K562 (cell line): Measurements from ENCODE around the gene ZNF74. TPM values are rescaled to one million over a fixed set of nuclear protein-coding genes. Genes with fewer than 3 reads are reported as not detected.
A peak's percentile ranks its signal among the peaks of the same experiment; 100 is the strongest.

ENCODE experiments used
- ARHGAP35 ChIP-seq: fragments of 450-650 bp; IDR thresholded peaks from 2 replicates; pipeline ENCODE4 v1.6.1; 2018; ENCODE audit not compliant: partially characterized antibody
- CTBP1 ChIP-seq: fragments of 450-650 bp; IDR thresholded peaks from 2 replicates; pipeline ENCODE4 v1.6.1; 2016; ENCODE audit warnings: borderline replicate concordance
- FOXJ3 ChIP-seq: sonication (generic); formaldehyde crosslinking; IDR thresholded peaks from 2 replicates; pipeline ENCODE4 v1.4.0; 2020; ENCODE audit warnings: mild to moderate bottlenecking, missing genetic modification reagents
- GTF2F1 ChIP-seq: IDR thresholded peaks from 2 replicates; pipeline ENCODE4 v1.6.1; 2011; ENCODE audit warnings: low read depth, low read length, improper control_type of control experiment
- HDAC3 ChIP-seq: fragments of 450-650 bp; IDR thresholded peaks from 2 replicates; pipeline ENCODE4 v1.6.1; 2018; ENCODE audit warnings: borderline replicate concordance, mild to moderate bottlenecking, moderate library complexity; ENCODE audit not compliant: partially characterized antibody
- HMG20A ChIP-seq: fragments of 450-650 bp; formaldehyde crosslinking; conservative IDR thresholded peaks from 2 replicates; pipeline ENCODE4 v1.4.0; 2020; ENCODE audit warnings: mild to moderate bottlenecking, mixed read lengths
- KAT8 ChIP-seq: fragments of 450-650 bp; IDR thresholded peaks from 2 replicates; pipeline ENCODE4 v1.6.1; 2016; ENCODE audit warnings: low read depth, mild to moderate bottlenecking
- KDM4B ChIP-seq, 2 experiments: fragments of 450-650 bp in 1 of 2; sonication (generic) in 1 of 2; IDR thresholded peaks; 2 replicates each; pipeline ENCODE4 v1.6.1; 2016 to 2017; ENCODE audit warnings: borderline replicate concordance in 2 of 2, antibody characterized with exemption in 1 of 2, low read depth in 1 of 2, mild to moderate bottlenecking in 1 of 2
- LCOR ChIP-seq: sonication (generic); formaldehyde crosslinking; IDR thresholded peaks from 2 replicates; pipeline ENCODE4 v1.8.0; 2022; ENCODE audit warnings: mild to moderate bottlenecking, missing genetic modification reagents
- MTA1 ChIP-seq: fragments of 450-650 bp; IDR thresholded peaks from 2 replicates; pipeline ENCODE4 v1.6.1; 2017; ENCODE audit warnings: borderline replicate concordance
- MYBL2 ChIP-seq, 2 experiments: fragments of 450-650 bp in 1 of 2; sonication (generic) in 1 of 2; formaldehyde crosslinking in 1 of 2; IDR thresholded peaks; 2 replicates each; pipeline versions ENCODE4 v1.6.1 to v1.8.1; 2017 to 2022; ENCODE audit warnings: borderline replicate concordance in 1 of 2, inconsistent platforms in 1 of 2, low read depth in 1 of 2, mild to moderate bottlenecking in 1 of 2, missing genetic modification reagents in 1 of 2, moderate library complexity in 1 of 2
- NR3C1 ChIP-seq: sonication (generic); formaldehyde crosslinking; IDR thresholded peaks from 2 replicates; pipeline ENCODE4 v1.8.1; 2022; ENCODE audit warnings: missing genetic modification reagents
- POLR2B ChIP-seq: fragments of 450-650 bp; IDR thresholded peaks from 2 replicates; pipeline ENCODE4 v1.6.1; 2018; ENCODE audit warnings: low read depth; ENCODE audit not compliant: partially characterized antibody
- PYGO2 ChIP-seq: fragments of 450-650 bp; IDR thresholded peaks from 2 replicates; pipeline ENCODE4 v1.6.1; 2016; ENCODE audit warnings: mild to moderate bottlenecking, missing genetic modification characterization, moderate library complexity, missing compliant biosample characterization
- RAD21 ChIP-seq, 2 experiments: fragments of 250-450 bp in 1 of 2; fragments of 450-650 bp in 1 of 2; sonication (Bioruptor Pico) in 1 of 2; formaldehyde crosslinking in 1 of 2; IDR thresholded peaks in 1 of 2; conservative IDR thresholded peaks in 1 of 2; 2 replicates each; pipeline versions ENCODE4 v1.4.0 to v1.8.0; 2020 to 2022; ENCODE audit warnings: mild to moderate bottlenecking in 2 of 2, moderate library complexity in 1 of 2
- RBM25 ChIP-seq: fragments of 200-400 bp; formaldehyde crosslinking; IDR thresholded peaks from 2 replicates; pipeline ENCODE4 v1.6.1; 2018; ENCODE audit warnings: low read length, low read depth, moderate library complexity; ENCODE audit not compliant: severe bottlenecking
- TRIM28 ChIP-seq: fragments of 450-650 bp; IDR thresholded peaks from 2 replicates; pipeline ENCODE4 v1.6.1; 2017
- ZC3H8 ChIP-seq: fragments of 450-650 bp; IDR thresholded peaks from 2 replicates; pipeline ENCODE4 v1.6.1; 2017
- ZNF146 ChIP-seq: IDR thresholded peaks from one replicate; pipeline ENCODE4 v1.6.1; 2018; ENCODE audit warnings: missing compliant biosample characterization; ENCODE audit not compliant: unreplicated experiment
- ZNF408 ChIP-seq: fragments of 250-450 bp; sonication (Bioruptor Pico); IDR thresholded peaks from 2 replicates; pipeline ENCODE4 v1.4.0; 2020; ENCODE audit warnings: low read depth, mild to moderate bottlenecking, moderate library complexity
- ZNF644 ChIP-seq: fragments of 200-800 bp; sonication (Bioruptor generic); IDR thresholded peaks from 2 replicates; pipeline ENCODE4 v1.6.1; 2016; ENCODE audit warnings: low read depth, missing genetic modification characterization, missing compliant biosample characterization
- ZNF707 ChIP-seq: fragments of 250-450 bp; sonication (Bioruptor Pico); conservative IDR thresholded peaks from 2 replicates; pipeline ENCODE4 v1.8.0; 2022; ENCODE audit warnings: inconsistent platforms, mild to moderate bottlenecking, moderate library complexity
- ZNF79 ChIP-seq: fragments of 250-450 bp; sonication (Bioruptor Pico); IDR thresholded peaks from 2 replicates; pipeline ENCODE4 v1.4.0; 2020; ENCODE audit warnings: low read depth, mild to moderate bottlenecking, moderate library complexity
- ZSCAN32 ChIP-seq: fragments of 450-650 bp; formaldehyde crosslinking; IDR thresholded peaks from 2 replicates; pipeline ENCODE4 v1.4.0; 2020; ENCODE audit warnings: mild to moderate bottlenecking, moderate library complexity
- polyA plus RNA-seq, 8 experiments: library from polyadenylated mRNA; depleted of rRNA in 4 of 8; stranded (reverse) in 5 of 8; unstranded in 3 of 8; fragments of >200 nt; fragmentation: Nextera tagmentation in 2 of 8; fragmentation: Illumina TruSeq in 1 of 8; extraction: Ambion mirVana in 2 of 8; extraction: Trizol in 1 of 8; gene quantifications; 2 replicates each; pipeline versions ENCODE4 v1.2.1 to v1.2.3, GENCODE V29; 2011 to 2014; ENCODE audit warnings: inconsistent platforms in 1 of 8, missing spikeins in 1 of 8
- total RNA-seq, 7 experiments: library from RNA; depleted of rRNA in 6 of 7; stranded (reverse); fragments of >200 nt in 6 of 7; fragmentation: Illumina TruSeq in 2 of 7; extraction: Trizol in 2 of 7; gene quantifications; 2 replicates each; pipeline versions ENCODE4 v1.2.1 to v1.2.3, GENCODE V29; 2011 to 2021; ENCODE audit warnings: low replicate concordance in 1 of 7
- TF ChIP-seq, protein P1 (sequence below): fragments of 250-450 bp; sonication (Bioruptor Pico); IDR thresholded peaks from 2 replicates; pipeline ENCODE4 v1.8.0; 2021; ENCODE audit warnings: moderate library complexity, mild to moderate bottlenecking, inconsistent platforms
- TF ChIP-seq, protein P2 (sequence below): fragments of 200-400 bp; formaldehyde crosslinking; IDR thresholded peaks from 2 replicates; pipeline ENCODE4 v1.6.1; 2017; ENCODE audit warnings: mild to moderate bottlenecking, low read depth, low read length, moderate library complexity

Gene ZNF74
- total and polyA plus RNA-seq, 9 of the 15 experiments (the other 6 are each of a cell fraction or from before 2014, with no cell fraction given), result 2.4 to 53.5 (median 31.5) TPM

DNA sequence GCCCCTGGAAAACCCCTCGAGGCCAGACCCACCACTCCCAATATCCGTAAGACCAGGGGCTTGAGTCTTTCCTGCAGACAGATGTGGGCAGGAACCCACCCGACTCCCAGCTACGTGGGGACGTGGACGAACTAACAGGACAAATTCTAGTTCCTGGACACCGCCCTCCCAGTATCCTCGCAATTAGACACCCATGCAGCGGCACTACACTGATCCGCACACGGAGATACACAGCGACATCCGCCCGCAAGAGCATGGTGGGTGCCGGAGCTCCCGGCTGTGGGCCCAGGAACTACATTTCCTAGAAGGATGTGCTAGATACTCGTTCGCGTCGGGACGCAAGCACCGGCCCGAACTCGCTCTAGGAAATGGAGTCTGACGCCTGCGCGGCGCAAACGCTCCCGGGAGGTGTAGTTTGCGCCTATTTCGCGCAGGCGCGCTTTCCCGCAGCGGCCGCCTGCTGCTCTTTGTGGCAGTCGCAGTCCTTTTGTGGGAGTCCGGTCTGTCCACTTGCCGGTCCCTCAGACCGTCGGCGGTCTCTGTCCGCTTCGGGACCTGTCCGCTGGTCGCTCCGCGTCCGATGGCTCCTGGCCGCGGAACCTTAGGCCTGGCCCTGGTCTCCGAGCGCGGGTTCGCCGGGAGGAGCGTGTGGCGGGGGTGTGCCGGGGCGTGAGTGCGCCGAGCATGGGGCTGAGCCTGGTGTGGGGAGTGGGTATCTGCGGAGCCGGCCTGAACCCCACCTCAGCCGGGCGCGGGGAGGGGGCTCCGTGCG lies at the start of gene ZNF74 (continued):
- TF ChIP-seq HDAC3 (no peak), MTA1 (no peak), ARHGAP35 (no peak), KAT8 (no peak), ZNF408 (CRISPR knock-in tag) (no peak), ZSCAN32 (CRISPR knock-in tag) (no peak; the same call in 1 of the 2 replicates), ZNF644 (tag) (no peak), ZNF707 (CRISPR knock-in tag) (no peak), GTF2F1 (peak; percentile 86), PYGO2 (no peak; the same call in none of the 2 replicates), CTBP1 (no peak), TRIM28 (no peak), POLR2B (no peak), ZC3H8 (no peak), NR3C1 (no peak), RBM25 (no peak), LCOR (CRISPR knock-in tag) (no peak), MYBL2 (IDR thresholded peaks at IDR 0.05; ENCODE audit: low read depth) (no peak), MYBL2 (CRISPR knock-in tag; IDR thresholded peaks at IDR 0.05; ENCODE audit: borderline replicate concordance) (no peak), KDM4B (IDR thresholded peaks at IDR 0.05; ENCODE audit: borderline replicate concordance in 2 of 2, low read depth in 1 of 2) (no peak; a peak in 2 of 4 replicates), ZNF79 (no peak), ZNF146 (CRISPR knock-in tag) (no peak), FOXJ3 (no peak), RAD21 (CRISPR knock-in tag; conservative IDR thresholded peaks at IDR 0.05 in 1 of 2, IDR thresholded peaks at IDR 0.05 in 1 of 2) (no peak; a peak in 2 of 4 replicates), HMG20A (CRISPR knock-in tag) (no peak)
- TF ChIP-seq, protein P1, sequence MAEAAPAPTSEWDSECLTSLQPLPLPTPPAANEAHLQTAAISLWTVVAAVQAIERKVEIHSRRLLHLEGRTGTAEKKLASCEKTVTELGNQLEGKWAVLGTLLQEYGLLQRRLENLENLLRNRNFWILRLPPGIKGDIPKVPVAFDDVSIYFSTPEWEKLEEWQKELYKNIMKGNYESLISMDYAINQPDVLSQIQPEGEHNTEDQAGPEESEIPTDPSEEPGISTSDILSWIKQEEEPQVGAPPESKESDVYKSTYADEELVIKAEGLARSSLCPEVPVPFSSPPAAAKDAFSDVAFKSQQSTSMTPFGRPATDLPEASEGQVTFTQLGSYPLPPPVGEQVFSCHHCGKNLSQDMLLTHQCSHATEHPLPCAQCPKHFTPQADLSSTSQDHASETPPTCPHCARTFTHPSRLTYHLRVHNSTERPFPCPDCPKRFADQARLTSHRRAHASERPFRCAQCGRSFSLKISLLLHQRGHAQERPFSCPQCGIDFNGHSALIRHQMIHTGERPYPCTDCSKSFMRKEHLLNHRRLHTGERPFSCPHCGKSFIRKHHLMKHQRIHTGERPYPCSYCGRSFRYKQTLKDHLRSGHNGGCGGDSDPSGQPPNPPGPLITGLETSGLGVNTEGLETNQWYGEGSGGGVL (CRISPR knock-in tag), result no peak
- TF ChIP-seq, protein P2, sequence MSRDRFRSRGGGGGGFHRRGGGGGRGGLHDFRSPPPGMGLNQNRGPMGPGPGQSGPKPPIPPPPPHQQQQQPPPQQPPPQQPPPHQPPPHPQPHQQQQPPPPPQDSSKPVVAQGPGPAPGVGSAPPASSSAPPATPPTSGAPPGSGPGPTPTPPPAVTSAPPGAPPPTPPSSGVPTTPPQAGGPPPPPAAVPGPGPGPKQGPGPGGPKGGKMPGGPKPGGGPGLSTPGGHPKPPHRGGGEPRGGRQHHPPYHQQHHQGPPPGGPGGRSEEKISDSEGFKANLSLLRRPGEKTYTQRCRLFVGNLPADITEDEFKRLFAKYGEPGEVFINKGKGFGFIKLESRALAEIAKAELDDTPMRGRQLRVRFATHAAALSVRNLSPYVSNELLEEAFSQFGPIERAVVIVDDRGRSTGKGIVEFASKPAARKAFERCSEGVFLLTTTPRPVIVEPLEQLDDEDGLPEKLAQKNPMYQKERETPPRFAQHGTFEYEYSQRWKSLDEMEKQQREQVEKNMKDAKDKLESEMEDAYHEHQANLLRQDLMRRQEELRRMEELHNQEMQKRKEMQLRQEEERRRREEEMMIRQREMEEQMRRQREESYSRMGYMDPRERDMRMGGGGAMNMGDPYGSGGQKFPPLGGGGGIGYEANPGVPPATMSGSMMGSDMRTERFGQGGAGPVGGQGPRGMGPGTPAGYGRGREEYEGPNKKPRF, result no peak
